Uterus (tissue), 2 donors: ENCODE results near the gene BLTP1.

ENCODE experiments used
- CTCF ChIP-seq, 4 experiments: fragments of 200-600 bp in 2 of 4; fragments of 450-650 bp in 2 of 4; sonication (generic) in 2 of 4; IDR thresholded peaks; one replicate each; pipeline ENCODE4 v1.5.1; 2016 to 2019; ENCODE audit warnings: antibody characterized with exemption in 4 of 4, mild to moderate bottlenecking in 2 of 4, moderate library complexity in 1 of 4
- POLR2A ChIP-seq, 2 donors: fragments of 450-650 bp; IDR thresholded peaks; one replicate each; pipeline ENCODE4 v1.6.1; 2016; ENCODE audit warnings: antibody characterized with exemption in 2 of 2, mild to moderate bottlenecking in 1 of 2, moderate library complexity in 1 of 2

- TF ChIP-seq CTCF (IDR thresholded peaks at IDR 0.05): no peak
- TF ChIP-seq POLR2A (IDR thresholded peaks at IDR 0.05): no peak
These were observed 20.1 kb downstream of the BLTP1 start for GRCh38 chr4:122172266-122172665.
